ENCODE measurements around the gene L1CAM.

L1CAM gene

GRCh38 chrX:153862369-153863250 is 23.4 kb downstream of the L1CAM start:
- no peak for DNase-seq (ENCODE audit: low read depth)

- no peak for DNase-seq (ENCODE audit: low read depth)
These were observed 24.2 kb downstream of the L1CAM start for GRCh38 chrX:153861733-153862310.

GRCh38 chrX:153861151-153861550 is 24.8 kb downstream of the L1CAM start:
- no peak for DNase-seq (ENCODE audit: low read depth)

GRCh38 chrX:153857348-153857903 is 28.5 kb downstream of the L1CAM start:
- DNase-seq (ENCODE audit: low read depth), result no peak

GRCh38 chrX:153854702-153855101 is 31.3 kb downstream of the L1CAM start:
- no peak for DNase-seq (ENCODE audit: low read depth)

GRCh38 chrX:153853902-153854267 is 32.1 kb downstream of the L1CAM start:
- DNase-seq (ENCODE audit: low read depth), result no peak

GRCh38 chrX:153853180-153853901 is 32.6 kb downstream of the L1CAM start:
- DNase-seq (ENCODE audit: low read depth), result no peak

- no peak for DNase-seq (ENCODE audit: low read depth)
These were observed 34.0 kb downstream of the L1CAM start for GRCh38 chrX:153851981-153852380.

GRCh38 chrX:153848325-153848724 is 37.6 kb downstream of the L1CAM start:
- DNase-seq (ENCODE audit: low read depth), result no peak

GRCh38 chrX:153845842-153846241 is 40.1 kb downstream of the L1CAM start:
- DNase-seq (ENCODE audit: low read depth), result no peak

- no peak for DNase-seq (ENCODE audit: low read depth)
These were observed 40.8 kb downstream of the L1CAM start for GRCh38 chrX:153845195-153845594.

- DNase-seq (ENCODE audit: low read depth), result no peak
These were observed 41.4 kb downstream of the L1CAM start for GRCh38 chrX:153844509-153845082.

- DNase-seq (ENCODE audit: low read depth), result no peak
These were observed 49.1 kb downstream of the L1CAM start for GRCh38 chrX:153836921-153837320.

- DNase-seq (ENCODE audit: low read depth), result no peak
These were observed 53.2 kb downstream of the L1CAM start for GRCh38 chrX:153832728-153833127.

- DNase-seq (ENCODE audit: low read depth), result no peak
These were observed 54.4 kb downstream of the L1CAM start for GRCh38 chrX:153831429-153832150.

GRCh38 chrX:153830640-153831428 is 55.1 kb downstream of the L1CAM start:
- no peak for DNase-seq (ENCODE audit: low read depth)

GRCh38 chrX:153829799-153830639 is 56.0 kb downstream of the L1CAM start, which contains the start of gene PDZD4:
TSS of gene PDZD4 (minus strand) at chrX:153830544. CDS start at chrX:153830298, 246 bp downstream.
- no peak for DNase-seq (ENCODE audit: low read depth)

- no peak for DNase-seq (ENCODE audit: low read depth)
These were observed 56.5 kb downstream of the L1CAM start for GRCh38 chrX:153829549-153829798.

GRCh38 chrX:153828723-153829548 is 57.0 kb downstream of the L1CAM start:
- no peak for DNase-seq (ENCODE audit: low read depth)

All from CMK (cell line).